Limb (tissue), 2 donors: ENCODE results near the gene EEA1.

Source experiments
- DNase-seq, 2 donors: peaks; one replicate each; pipeline ENCODE4 v3.0.0-alpha.2; 2016; ENCODE audit errors: extremely low spot score in 2 of 2

EEA1 gene

DNA sequence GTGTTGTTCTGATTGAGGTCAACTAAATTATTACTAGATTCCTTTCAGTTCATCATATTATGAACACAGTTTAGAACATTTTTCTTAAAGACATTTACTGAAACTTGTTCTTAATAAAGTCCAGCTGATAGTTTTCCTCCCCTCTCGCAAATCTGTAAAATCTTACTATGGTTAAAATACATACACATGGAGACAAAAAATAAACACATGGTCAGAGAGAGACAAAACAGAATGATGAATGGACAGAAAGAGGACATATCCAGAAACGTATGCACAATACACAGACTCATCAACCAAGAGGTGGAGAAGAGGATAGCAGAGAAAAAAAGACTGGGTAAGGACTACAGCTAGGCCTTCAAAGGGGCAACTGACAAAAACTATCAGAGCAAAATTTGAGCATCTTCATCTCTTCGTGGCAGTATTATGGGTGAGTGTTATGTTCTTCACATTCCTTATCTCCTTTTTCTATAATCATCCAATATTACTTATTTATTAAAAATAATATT lies 38.4 kb downstream of the EEA1 start:
- DNase-seq = no peak

DNA sequence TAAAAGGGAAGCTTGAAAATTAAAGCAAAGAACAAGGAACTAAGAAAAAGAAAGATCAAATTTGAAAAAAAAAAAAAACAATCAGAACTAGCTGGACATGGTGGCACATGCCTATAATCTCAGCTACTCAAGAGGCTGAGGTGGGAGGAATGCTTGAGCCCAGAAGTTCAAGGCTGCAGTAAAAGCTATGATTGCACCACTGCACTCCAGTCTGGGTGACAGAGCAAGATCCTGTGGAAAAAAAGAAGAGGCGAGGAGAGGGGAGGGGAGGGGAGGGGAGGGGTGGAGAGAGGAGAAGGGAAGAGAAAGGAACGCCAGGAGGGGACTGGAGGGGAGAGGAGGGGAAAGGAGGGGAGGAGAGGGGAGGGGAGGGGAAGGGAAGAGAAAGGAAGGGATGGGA lies 43.0 kb downstream of the EEA1 start:
- no peak for DNase-seq

DNA sequence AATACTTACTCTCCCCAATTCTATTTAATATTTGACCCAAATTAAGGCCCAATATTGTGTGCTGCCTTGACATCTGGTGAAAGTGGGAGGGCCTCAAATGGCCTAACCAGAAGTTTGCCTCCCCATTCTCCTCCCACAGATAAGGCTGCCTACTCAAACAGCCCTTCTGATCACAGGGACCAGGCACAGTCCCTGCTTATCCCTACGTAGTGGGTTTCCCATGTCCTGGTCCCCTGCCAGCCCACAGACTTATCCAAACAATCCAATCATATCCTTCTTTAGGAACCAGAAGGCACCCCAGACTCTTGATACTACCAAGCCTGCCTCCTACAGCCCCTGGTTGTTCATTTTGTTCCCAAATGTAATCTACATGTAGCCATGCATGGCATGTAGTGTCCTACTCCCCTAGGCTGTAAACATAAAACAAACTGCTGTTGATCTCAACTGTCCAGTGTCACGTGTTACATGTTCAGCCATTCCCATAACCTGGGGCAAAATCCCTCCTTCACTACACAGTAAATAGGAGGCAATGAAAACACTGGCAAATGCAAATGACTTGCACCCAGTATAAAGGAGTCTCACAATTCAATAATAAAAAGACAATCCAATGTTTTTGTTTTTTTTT lies 49.3 kb downstream of the EEA1 start:
- DNase-seq = no peak

DNA sequence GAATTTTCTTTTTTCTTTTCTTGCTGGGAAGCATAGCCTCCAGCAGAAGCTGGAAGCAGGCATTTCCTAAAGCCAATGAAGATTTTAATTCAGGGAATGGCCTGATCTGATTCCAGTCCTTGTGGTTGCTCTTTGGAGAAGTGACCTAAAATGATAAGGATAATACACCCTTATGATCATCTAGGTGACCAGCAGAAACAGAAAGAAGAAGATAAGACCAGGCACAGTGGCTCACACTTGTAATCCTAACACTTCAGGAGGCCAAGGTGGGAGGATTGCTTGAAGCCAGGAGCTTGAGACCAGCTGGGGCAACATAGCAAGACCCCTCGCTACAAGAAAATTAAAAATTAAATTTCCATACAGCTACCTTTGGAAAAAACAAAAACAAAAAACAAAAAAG lies 51.2 kb downstream of the EEA1 start:
- DNase-seq = no peak

DNA sequence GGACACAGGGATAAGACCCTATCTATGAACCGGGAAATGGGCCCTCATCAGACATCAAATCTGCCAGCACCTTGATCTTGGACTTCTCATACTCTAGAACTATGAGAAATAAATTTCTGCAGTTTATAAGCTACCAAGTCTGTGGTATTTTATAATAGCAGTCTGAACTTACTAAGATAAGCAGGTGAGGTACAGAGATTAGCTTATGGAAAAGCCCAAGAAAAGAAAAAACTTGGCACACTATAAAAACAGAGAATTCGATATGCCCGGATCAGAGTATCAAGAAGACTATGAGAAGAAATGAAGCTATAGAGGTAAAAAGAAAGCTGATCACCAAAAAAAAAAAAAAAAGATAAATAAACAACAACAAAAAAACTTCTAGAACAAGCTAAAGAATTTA lies 52.6 kb downstream of the EEA1 start:
- DNase-seq = no peak

DNA sequence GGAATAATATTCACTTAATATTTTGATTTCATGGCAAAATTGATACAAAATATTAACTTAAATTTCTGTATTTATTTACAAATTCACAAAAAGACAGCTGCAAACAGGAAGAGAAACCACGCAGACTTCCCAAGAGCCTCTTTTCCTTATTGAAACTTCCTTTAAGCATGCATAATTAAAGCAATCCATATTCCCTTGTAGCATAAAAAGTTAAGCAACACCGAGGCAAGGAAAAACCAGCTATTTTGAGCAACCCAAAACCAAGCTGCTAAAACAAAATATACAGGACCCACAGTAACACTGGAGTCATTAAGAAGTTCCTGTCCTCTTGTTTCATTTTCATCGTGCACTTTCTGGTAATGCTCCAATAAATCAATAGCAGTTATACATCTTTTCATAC lies 58.0 kb downstream of the EEA1 start:
- no peak for DNase-seq

DNA sequence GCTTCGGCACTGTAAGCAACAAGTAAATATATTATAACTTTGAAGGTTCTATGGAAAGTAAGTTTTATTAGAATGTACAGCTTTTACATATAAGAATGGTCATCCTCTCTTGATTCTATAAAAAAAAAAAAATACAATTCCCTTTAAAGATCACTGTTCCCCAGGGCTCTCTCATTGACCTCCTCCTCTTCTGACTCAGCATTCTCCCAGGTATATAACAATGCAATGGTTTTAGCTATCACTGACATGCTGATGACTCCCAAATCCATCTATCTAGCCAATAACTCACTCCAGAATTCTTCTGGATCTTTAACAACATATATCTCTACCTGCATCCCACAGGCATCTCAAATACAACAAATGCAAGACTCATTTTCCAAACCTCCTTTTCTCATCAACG lies 62.7 kb downstream of the EEA1 start:
- no peak for DNase-seq

DNA sequence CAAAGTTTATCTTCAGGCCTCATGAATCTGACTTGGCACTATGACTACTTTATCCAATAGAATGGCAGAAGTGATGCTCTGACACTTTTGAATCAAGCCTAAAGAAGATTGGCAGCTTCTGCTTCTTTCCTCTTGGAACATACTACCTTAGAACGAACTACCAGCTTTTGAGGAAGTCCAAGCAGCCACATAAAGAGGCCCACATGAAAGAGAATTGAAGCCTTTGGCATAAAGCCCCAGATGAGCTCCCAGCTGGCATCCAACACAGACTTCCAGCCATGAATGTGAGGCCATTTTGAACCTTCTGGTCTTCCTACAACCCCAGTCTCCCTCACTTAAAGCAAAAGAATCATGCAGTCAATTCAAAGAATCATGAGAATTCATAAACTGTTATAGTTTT lies 65.8 kb downstream of the EEA1 start:
- DNase-seq = no peak

DNA sequence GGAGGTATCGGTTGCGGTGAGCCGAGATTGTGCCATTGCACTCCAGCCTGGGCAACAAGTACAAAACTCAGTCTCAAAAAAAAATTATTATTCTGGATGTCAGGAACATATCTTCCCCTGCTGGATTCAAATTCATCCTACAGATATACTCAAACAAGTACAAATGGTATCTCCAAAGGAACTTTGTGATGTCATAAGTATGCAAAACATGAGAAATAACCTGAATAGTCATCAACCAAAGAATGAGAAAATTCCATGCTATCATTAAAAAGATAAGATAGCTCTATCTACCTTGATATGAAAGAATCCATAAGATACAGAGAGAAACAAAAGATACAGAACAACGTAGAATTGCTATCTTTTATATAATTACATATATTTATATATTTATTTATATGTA lies 67.7 kb downstream of the EEA1 start:
- DNase-seq = no peak

DNA sequence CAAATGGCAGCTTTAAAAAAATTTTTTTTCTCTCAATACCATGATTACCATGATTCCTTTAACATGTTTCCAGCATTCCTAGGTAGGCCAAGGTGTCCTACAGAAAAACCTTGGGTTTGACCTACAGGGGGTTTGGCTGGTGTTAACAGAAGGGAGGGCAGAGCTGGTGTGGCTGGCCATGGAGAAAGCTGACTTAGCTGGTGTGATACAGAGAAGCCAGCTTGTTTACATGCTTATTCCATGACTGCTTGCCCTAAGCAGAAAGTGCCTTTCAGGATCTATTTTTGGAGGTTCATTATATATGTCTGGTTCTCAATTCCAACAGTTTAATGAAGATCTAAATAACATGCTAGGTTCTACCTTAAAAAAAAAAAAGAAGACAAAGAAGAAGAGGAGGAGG lies 68.6 kb downstream of the EEA1 start:
- no peak for DNase-seq

DNA sequence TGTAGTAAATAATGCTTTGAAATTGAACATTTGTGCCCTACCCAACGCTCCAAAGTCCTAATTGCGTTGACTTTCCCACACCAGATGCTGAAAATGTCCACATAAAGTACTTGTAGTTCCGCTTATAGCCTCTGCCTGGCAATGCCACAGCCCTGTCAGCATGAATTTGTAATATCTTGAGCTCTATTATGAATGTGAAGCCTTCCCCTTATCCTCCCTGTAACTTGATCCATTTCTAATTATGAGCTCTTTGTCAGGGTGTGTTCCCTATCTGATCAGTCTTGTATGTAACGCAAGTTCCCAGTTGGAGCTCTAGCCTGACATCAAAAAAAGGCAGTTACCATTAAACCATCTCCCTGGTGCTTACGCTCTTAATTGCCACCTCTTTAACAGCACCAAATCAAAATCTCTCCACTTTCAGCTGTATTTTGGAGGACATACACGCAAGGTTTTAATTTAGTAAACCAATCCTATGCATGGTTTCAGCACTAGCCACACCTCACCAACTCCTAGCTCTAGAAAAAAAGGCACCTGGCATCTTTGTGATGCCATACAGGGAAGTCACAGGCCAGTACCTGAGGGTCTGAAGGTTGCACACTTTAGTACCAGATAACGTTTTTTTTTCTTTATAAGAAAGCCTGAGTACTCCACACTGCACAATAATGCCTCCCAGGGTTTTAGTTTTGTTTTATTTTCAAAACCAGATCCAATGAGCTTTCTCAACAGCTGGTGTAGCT lies 69.3 kb downstream of the EEA1 start:
- no peak for DNase-seq

DNA sequence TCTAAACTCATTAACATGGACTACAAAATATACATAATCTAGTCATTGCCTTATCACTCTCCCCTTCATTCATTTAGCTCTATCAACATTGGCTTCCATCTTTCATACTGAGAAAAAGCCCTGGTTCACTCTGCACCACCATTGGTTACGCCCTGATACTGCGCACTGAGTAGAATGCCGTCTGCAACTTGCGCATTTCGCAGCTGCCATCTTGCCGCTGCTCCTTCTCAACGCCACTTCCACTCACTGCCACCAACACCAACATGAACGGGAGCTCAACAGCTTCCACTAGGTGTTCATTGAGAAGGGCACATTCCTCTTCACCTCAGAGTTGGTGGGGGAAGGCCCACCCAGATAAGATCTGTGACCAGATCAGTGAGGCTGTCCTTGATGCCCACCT lies 71.3 kb downstream of the EEA1 start:
- no peak for DNase-seq

DNA sequence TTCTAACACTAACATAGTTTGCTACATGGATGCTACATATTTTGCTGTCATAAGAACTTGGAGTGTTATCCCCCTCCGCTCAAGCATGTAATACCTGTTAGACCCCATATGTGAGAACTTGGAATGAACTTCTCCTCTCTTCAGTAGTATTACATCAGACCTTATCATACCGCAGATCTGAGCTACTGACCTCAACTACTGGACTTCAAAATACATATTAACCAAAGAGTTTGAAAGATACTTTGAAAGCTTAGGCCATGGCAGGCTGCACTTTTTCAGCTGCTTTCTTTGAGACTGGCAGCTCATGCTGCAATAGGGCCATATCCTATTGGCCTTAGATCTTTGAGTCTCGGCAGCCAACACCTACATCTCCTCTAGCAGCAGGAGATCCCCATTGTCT lies 74.8 kb downstream of the EEA1 start:
- no peak for DNase-seq

DNA sequence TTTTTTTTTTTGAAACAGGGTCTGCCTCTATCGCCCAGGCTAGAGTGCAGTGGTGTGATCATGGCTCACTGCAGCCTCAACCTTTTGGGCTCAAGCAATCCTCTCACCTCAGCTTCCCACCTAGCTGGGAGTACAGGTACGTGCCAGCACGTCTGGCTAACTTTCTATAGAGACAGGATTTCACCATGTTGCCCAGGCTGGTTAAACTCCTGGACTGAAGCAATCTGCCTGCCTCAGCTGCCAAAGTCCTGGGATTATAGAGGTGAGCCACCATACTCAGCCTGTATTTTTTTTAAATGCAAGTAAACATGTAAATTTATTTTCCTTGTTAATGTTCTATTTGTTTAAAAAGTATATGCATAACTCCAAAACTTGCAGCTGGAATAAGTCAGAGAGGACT lies 80.4 kb downstream of the EEA1 start:
- no peak for DNase-seq

DNA sequence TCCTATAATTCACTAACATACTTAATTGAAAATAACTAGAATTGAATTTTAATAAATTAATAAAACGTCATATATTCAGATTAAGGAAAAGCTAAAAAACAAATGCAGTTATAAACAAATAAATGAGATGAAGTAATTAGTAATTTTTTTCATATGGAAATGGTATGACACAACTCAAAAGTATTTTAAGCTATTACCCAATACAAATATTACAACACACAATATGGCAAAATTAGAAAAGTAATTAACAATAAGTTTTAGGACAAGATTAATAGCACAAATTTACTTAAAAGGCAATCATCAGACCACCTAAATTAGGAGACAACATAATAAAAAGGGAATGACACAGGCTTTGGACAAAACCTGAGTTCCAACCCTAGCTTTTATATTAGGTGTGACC lies 81.7 kb downstream of the EEA1 start:
- DNase-seq = no peak

DNA sequence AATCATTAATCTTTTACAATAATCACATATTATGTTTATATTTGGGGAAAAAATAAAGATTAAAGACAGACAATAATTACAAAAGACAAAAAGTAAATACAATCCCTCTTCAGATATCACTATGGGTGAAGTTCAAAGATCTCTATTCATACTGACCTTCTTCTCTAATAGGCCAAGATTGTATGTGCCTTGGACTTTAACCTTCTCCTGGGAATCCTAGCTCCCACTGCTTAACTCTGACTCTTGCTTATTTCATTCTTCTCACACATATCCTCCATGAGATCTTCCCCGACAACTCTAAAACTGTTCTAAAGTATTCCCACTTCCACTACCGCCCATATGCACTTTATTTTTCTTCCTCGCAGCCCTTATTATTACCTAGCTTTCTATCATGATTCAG lies 83.8 kb downstream of the EEA1 start:
- DNase-seq = no peak

DNA sequence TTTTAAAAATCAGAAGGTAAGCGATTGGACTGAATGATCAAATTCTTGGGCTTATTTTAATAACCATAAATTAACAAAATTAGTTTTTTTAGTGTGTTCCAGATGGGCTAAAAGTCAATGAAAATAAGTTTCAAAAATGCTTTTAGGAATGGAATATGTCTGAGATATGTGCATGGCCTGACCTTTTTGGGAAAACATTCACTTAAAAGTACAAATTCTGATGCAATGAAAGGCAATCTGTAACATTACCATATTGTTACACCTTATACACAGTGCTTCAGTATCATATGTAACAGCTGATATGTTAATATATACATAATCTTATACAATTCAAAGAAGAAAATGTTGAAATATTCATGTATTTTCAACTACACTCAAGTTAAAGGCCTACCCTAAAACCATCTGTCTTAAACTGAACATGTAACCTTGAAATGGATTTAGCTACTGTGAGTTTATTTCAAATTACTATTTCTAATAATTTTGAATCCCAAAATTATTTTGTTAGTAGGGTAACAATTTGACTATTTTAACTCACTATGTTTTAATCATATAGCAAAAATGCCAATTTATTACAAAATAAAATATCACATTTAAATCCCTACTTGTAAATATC lies 84.8 kb downstream of the EEA1 start:
- DNase-seq = no peak

DNA sequence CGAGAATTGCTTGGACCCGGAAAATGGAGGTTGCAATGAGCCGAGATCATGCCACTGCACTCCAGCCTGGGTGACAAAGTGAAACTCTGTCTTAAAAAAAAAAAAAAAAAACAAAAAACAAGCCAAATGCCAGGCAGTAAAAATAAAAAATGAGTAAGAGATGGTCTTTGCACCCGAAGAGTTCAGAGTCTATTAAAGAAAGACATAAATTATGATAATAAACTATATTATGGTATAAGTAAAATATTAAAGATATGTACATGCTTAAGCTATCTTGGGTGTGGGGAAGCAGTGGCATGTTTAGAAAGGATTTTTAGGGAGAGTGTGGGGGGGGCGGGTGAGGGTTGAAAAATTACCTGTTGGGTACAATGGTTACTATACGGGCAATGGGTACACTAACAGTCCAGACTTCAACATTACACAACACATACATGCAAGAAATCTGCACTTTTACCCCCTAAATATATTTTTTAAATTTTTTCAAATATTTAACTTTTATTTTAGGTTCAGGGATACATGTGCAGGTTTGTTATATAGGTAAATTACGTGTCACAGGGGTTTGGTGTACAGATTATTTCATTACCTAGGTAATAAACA lies 99.3 kb downstream of the EEA1 start:
- no peak for DNase-seq

DNA sequence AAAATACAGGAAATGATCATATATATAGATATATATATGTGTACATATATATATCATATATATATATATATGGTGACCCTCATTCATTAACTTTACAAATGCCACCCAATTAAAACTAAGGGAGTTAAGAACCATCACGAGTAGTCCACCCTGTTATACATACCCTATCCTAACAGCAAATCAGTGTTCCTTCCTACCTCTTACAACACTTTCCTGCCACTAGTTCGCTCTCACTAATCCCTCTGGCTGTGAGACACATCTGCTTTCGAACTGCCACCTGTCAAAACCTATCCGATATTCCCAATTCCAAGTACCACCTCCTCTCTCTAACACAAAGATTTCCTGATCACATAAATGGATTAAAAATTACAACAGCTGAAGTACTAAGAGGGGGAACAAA lies 100.5 kb downstream of the EEA1 start:
- no peak for DNase-seq

DNA sequence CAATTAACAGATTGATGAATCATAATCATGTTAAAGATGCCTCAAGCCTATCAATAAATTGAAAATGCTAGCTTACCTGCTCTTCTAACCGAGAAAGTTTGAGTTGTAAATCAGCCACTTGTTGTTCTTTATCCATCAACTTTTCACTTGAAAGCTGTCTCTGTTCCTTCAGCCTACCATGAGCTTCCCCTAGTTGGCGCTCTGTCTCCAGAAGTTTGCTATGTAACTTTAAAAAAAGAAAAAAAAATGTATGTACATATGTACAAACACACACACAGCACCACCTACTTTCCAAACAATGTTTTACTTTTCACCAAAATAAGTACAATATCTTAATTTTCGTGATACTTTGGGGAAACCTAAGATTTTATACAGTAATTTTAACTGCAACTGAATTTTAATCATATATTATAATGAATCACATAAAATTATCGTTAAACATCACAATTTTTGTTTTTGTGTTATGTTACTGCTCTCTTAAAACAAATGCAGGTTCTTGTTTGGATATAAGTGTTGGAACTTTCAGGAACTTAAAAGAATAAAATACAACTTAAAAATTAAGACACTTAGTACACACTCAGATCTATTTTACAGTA lies 101.2 kb downstream of the EEA1 start:
- DNase-seq = peak in 1 of 2 donors; percentile 55

DNA sequence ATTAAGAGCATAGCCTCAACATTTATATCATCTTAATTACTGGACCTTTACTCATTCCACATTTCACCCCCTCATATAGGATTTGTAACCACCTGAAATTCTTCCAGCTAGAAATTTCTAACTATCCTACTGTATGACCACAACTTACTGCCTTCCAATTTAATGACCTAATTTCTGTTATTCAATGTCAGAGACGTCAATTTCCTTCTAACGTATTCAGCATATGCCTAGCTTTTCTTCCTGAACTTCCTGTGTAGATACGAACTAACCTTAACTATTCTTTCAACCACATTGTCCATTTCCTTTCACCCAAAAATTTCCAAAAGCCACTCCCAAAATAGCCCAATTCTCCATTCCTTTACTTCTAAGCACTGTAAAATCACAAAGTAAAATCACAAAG lies 108.0 kb downstream of the EEA1 start:
- DNase-seq = no peak

DNA sequence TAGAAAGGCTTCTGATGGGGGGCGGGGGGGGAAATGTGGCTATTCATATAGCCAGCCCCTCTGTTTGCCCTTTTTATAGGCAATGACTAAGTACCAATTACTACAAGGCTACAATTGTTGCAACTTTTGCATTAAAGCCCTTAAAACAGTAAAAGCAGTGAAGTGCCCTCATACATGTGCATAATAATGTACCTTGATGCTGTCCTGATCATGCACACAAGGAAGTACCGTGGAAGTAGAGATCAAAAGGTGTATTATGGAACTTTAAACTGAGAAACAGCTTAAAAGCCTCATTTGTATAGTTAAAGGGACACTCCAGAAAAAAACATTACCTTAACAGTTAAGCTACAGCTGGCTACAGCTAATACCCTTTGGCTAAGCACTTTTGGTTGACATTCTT lies 114.5 kb downstream of the EEA1 start:
- DNase-seq = no peak
